HEK293T (cell line): Measurements from ENCODE around the gene YY1AP1.
"Not testable (repeated sequence)": the region's sequence is repeated elsewhere in the genome, so short reads cannot be mapped to it uniquely, and the experiment has no call there.

Experiments
- CTCF ChIA-PET: fragments of 350-600 bp; formaldehyde crosslinking; extraction: SDS; loops from one replicate; lab custom pipeline; 2021; ENCODE audit warnings: antibody characterized with exemption, inconsistent platforms; lab: Yijun Ruan, JAX
- POLR2A ChIA-PET: fragments of 350-600 bp; formaldehyde crosslinking; extraction: SDS; loops from one replicate; lab custom pipeline; 2020; ENCODE audit warnings: antibody characterized with exemption, inconsistent platforms; lab: Yijun Ruan, JAX
- DNase-seq: peaks from one replicate; pipeline ENCODE4 v3.0.0; 2012; ENCODE audit warnings: mixed read lengths; ENCODE audit errors: extremely low spot score
- ARNT ChIP-seq: fragments of 450-650 bp; IDR thresholded peaks from 2 replicates; pipeline ENCODE4 v1.6.1; 2017; ENCODE audit warnings: mild to moderate bottlenecking
- BHLHE40 ChIP-seq: fragments of 450-650 bp; IDR thresholded peaks from 2 replicates; pipeline ENCODE4 v1.6.1; 2016; ENCODE audit warnings: mild to moderate bottlenecking, moderate library complexity, borderline replicate concordance
- CTBP1 ChIP-seq: fragments of 450-650 bp; IDR thresholded peaks from 2 replicates; pipeline ENCODE4 v1.6.1; 2016; ENCODE audit warnings: borderline replicate concordance
- ELF4 ChIP-seq: fragments of 450-650 bp; IDR thresholded peaks from 2 replicates; pipeline ENCODE4 v1.6.1; 2017; ENCODE audit warnings: antibody characterized with exemption
- FOXA1 ChIP-seq: fragments of 450-650 bp; IDR thresholded peaks from 2 replicates; pipeline ENCODE4 v1.6.1; 2016; ENCODE audit warnings: mild to moderate bottlenecking
- FOXK2 ChIP-seq: fragments of 450-650 bp; IDR thresholded peaks from 2 replicates; pipeline ENCODE4 v1.6.1; 2016; ENCODE audit warnings: mild to moderate bottlenecking
- FOXM1 ChIP-seq: fragments of 450-650 bp; IDR thresholded peaks from 2 replicates; pipeline ENCODE4 v1.6.1; 2017; ENCODE audit warnings: mild to moderate bottlenecking, borderline replicate concordance
- HDGF ChIP-seq: fragments of 450-650 bp; IDR thresholded peaks from 2 replicates; pipeline ENCODE4 v1.6.1; 2017; ENCODE audit warnings: antibody characterized with exemption, borderline replicate concordance
- L3MBTL2 ChIP-seq: fragments of 450-650 bp; conservative IDR thresholded peaks from 2 replicates; pipeline ENCODE4 v1.6.1; 2016; ENCODE audit warnings: mild to moderate bottlenecking
- LEF1 ChIP-seq: fragments of 450-650 bp; IDR thresholded peaks from 2 replicates; pipeline ENCODE4 v1.6.1; 2017; ENCODE audit warnings: mild to moderate bottlenecking, borderline replicate concordance
- NFRKB ChIP-seq: fragments of 450-650 bp; IDR thresholded peaks from 2 replicates; pipeline ENCODE4 v1.6.1; 2016; ENCODE audit warnings: mild to moderate bottlenecking, moderate library complexity
- SP1 ChIP-seq: fragments of 450-650 bp; IDR thresholded peaks from 2 replicates; pipeline ENCODE4 v1.6.1; 2017
- SUZ12 ChIP-seq: fragments of 450-650 bp; IDR thresholded peaks from 2 replicates; pipeline ENCODE4 v1.6.1; 2016; ENCODE audit warnings: mild to moderate bottlenecking
- TARDBP ChIP-seq: fragments of 450-650 bp; IDR thresholded peaks from 2 replicates; pipeline ENCODE4 v1.6.1; 2016
- ZNF384 ChIP-seq: fragments of 450-650 bp; IDR thresholded peaks from 2 replicates; pipeline ENCODE4 v1.6.1; 2016
- TF ChIP-seq, protein P1 (sequence below): fragments of 450-650 bp; IDR thresholded peaks from 2 replicates; pipeline ENCODE4 v1.6.1; 2016

YY1AP1 gene

DNA sequence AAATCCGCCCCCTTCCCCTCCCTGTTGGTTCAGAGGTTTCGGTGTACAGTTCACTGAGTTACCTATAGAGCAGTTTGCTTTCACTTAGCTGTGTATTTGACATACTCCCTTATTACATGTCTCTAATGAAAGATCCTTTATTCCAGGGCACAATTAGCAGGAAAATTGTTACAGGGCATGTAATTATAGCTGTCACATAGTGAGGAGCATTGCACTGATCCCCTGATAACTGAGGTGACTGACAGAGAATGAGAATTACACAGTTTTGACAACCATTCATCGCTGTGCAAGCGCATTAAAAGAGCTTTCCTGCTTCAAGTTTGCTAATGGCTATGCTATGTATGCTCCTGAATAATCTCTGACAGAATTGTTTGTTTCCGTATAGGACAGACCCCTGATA is 27.2 kb upstream of the YY1AP1 start:
- POLR2A ChIA-PET: no interaction called here
- CTCF ChIA-PET: interaction anchor here (0.6 to 1.1 kb wide), 2 partner anchors 13 to 914 kb away, joined by 3 to 4 read pairs; no protein-coding TSS in a partner anchor
- no peak for DNase-seq
- TF ChIP-seq LEF1: no peak
- TF ChIP-seq FOXM1: no peak
- no peak for TF ChIP-seq FOXA1
- TF ChIP-seq NFRKB: no peak
- no peak for TF ChIP-seq SUZ12
- no peak for TF ChIP-seq BHLHE40
- no peak for TF ChIP-seq ZNF384
- TF ChIP-seq HDGF: no peak
- TF ChIP-seq L3MBTL2: no peak
- TF ChIP-seq FOXK2: no peak
- TF ChIP-seq, protein P1, sequence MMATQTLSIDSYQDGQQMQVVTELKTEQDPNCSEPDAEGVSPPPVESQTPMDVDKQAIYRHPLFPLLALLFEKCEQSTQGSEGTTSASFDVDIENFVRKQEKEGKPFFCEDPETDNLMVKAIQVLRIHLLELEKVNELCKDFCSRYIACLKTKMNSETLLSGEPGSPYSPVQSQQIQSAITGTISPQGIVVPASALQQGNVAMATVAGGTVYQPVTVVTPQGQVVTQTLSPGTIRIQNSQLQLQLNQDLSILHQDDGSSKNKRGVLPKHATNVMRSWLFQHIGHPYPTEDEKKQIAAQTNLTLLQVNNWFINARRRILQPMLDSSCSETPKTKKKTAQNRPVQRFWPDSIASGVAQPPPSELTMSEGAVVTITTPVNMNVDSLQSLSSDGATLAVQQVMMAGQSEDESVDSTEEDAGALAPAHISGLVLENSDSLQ: no peak
- no peak for TF ChIP-seq SP1
- TF ChIP-seq TARDBP: no peak
- no peak for TF ChIP-seq CTBP1
- TF ChIP-seq ARNT: no peak
- no peak for TF ChIP-seq ELF4

DNA sequence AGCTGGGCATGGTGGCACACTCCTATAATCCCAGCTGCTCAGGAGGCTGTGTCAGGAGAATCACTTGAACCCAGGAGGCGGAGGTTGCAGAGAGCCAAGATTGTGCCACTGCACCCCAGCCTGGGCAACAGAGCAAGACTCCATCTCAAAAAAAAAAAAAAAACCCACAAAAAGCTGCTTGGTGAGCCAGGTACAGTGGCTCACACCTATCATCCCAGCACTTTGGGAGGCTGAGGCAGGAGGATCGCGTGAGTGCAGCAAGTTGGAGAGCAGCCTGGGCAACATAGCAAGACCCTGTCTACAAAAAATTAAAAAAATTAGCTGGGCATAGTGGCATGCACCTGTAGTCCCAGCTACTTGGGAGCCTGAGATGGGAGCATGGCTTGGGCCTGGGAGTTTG is 26.5 kb upstream of the YY1AP1 start:
- CTCF ChIA-PET: interaction anchor here (0.6 to 1.1 kb wide), 3 partner anchors 14 to 914 kb away, joined by 3 to 4 read pairs (median 3); no protein-coding TSS in a partner anchor
- DNase-seq, POLR2A ChIA-PET: not testable (repeated sequence)

DNA sequence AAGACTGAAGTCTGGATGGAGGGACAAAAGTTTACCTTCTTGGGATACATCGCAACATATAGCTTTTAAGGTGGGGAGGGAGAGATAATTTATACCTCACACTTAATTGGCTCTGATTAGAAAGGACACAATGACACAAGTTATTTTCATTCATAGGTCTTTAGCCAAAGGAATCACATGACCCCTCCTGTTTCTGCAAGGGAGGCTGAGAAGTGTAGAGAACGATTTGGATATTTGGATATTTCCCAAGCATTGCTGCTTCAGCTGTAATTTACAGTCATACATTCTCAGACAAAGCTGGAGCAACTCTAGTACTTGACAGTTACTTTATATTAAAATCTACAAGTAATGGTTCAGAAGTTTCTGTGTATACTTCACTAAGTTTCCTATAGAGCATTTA is 24.5 kb upstream of the YY1AP1 start:
- POLR2A ChIA-PET: no interaction called here
- CTCF ChIA-PET: interaction anchor here (0.6 kb wide), 2 partner anchors 115 to 394 kb away, joined by 3 read pairs; no protein-coding TSS in a partner anchor
- no peak for TF ChIP-seq L3MBTL2
- TF ChIP-seq ARNT: no peak
- TF ChIP-seq TARDBP: no peak
- TF ChIP-seq HDGF: no peak
- TF ChIP-seq FOXK2: no peak
- TF ChIP-seq SP1: no peak
- TF ChIP-seq ZNF384: no peak
- no peak for TF ChIP-seq FOXA1
- TF ChIP-seq FOXM1: no peak
- no peak for TF ChIP-seq CTBP1
- TF ChIP-seq NFRKB: no peak
- TF ChIP-seq LEF1: no peak
- no peak for TF ChIP-seq SUZ12
- TF ChIP-seq, protein P1: no peak
- TF ChIP-seq ELF4: no peak
- no peak for TF ChIP-seq BHLHE40
- no peak for DNase-seq

DNA sequence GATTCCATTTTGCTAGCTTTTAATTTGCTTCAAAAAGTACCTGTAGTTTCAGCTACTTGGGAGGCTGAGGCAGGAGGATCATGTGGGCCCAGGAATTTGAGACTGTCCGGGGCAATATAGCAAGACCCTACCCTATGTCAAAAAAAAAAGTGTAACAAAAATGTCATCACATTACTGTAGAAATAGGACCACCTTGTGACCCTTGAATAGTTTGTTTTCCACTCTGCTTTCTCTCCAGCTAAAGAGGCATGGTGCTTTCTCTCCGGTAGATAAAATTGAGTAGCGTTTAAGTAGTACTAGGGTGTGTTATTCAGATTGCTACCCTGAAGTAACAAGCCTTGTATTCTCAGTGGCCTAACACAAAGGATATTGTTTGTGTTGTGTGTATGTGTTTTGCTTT is 24.1 kb upstream of the YY1AP1 start:
- POLR2A ChIA-PET, DNase-seq: not testable (repeated sequence)
- CTCF ChIA-PET: interaction anchor here (0.6 kb wide), 2 partner anchors 114 to 393 kb away, joined by 3 read pairs; no protein-coding TSS in a partner anchor

DNA sequence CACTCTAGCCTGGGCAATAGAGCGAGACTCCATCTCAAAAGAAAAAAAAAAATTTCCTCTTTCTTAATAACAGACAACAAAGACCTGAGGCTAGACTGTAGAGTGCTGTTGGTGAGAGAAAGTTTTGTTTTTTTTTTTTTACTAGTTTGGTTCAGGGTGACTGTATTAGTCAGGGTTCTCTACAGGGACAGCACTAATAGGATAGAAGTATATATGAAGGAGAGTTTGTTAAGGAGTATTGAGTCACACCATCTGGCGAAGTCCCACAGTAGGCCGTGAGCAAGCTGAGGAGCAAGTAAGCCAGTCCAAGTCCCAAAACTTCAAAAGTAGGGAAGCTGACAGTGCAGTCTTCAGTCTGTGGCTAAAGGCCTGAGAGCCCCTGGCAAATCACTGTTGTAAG is 22.9 kb upstream of the YY1AP1 start:
- POLR2A ChIA-PET, DNase-seq: not testable (repeated sequence)
- CTCF ChIA-PET: interaction anchor here (0.7 kb wide), 1 partner anchor 47 kb away, joined by 4 read pairs; no protein-coding TSS in a partner anchor

DNA sequence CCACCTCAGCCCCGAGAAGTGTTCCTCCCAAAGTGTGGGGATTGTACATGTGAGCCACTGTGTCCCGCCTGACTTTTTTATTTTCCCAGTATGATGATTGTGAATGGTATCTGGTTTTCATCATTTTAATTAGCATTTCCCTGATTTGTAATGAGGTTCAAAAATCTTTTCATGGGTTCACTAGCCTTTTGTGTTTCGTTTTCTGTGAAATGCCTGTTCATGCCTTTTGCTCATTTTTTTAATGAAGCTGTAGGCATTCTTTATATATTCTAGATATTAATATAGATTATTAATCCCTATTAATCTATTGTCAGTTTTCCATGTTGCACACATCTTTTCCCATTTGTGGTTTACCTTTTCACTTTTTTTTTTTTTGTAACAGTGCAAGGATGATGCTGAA is 20.8 kb upstream of the YY1AP1 start:
- CTCF ChIA-PET: no interaction called here
- TF ChIP-seq CTBP1 (no peak), FOXK2 (no peak), TARDBP (no peak), NFRKB (no peak), HDGF (no peak), BHLHE40 (no peak)
- TF ChIP-seq, protein P1: no peak
- DNase-seq: no peak
- POLR2A ChIA-PET: no interaction called here

DNA sequence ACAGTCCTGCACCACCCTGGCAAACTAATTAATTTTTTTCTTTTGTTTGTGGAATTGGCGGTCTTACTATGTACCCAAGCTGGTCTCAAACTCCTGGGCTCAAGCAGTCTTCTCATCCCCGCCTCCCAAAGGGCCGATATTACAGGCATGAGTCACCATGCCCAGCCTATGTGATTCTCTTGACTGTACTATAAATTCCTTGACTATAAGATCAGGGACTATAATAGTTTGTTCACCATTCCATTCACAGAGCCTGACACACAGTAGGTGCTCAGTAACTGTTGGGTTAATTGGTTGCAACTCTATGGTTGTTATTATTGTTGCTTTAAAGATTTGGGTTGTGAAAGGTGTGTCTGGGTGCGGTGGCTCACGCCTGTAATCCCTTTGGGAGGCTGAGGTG is 17.6 kb upstream of the YY1AP1 start:
- TF ChIP-seq FOXA1 (no peak), ELF4 (no peak), CTBP1 (no peak), ARNT (no peak), ZNF384 (no peak), FOXM1 (no peak), NFRKB (no peak), TARDBP (no peak), SUZ12 (no peak), BHLHE40 (no peak), L3MBTL2 (no peak), FOXK2 (no peak), SP1 (no peak), HDGF (no peak), LEF1 (no peak)
- TF ChIP-seq, protein P1: no peak
- no peak for DNase-seq
- POLR2A ChIA-PET: interaction anchor here (0.9 kb wide), 1 partner anchor 12 kb away, joined by 3 read pairs; no protein-coding TSS in a partner anchor
- CTCF ChIA-PET: no interaction called here

DNA sequence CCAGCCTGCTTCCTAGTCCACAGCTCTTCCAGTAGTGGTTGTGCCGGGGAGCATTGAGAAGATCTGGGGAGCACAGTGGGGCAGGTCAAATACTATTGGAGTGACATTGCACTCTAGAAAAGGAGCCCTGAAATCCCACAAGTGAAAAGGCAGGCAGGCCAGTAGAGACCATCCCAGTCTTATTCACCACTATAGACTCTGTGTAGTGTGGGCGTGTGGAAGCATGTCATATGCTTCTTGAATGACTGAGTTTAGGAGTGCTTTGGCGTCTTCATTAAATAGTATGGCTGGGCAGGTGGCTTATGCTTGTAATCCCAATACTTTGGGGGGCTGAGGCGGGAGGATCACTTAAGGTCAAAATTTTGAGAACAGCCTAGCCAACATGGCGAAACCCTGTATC is 15.8 kb upstream of the YY1AP1 start:
- CTCF ChIA-PET, DNase-seq, POLR2A ChIA-PET: not testable (repeated sequence)
